Stomach smooth muscle (tissue), 2 donors: ENCODE measurements around the gene SLC28A3.

Source experiments
- H3K27ac ChIP-seq: one replicate; pipeline ENCODE4 v1.7.0; 2013; ENCODE audit warnings: mild to moderate bottlenecking, low read length, inconsistent platforms
- H3K27me3 ChIP-seq, 2 donors: one replicate each; pipeline ENCODE4 v1.7.0; 2013; ENCODE audit warnings: low read length in 2 of 2; ENCODE audit not compliant: insufficient read depth in 2 of 2, control insufficient read depth in 1 of 2
- H3K36me3 ChIP-seq, 2 donors: one replicate each; pipeline ENCODE4 v1.7.0; 2013; ENCODE audit warnings: low read length in 2 of 2; ENCODE audit not compliant: control insufficient read depth in 2 of 2, insufficient read depth in 2 of 2
- H3K4me1 ChIP-seq: one replicate; pipeline ENCODE4 v1.7.0; 2013; ENCODE audit warnings: low read length; ENCODE audit not compliant: control insufficient read depth, insufficient read depth
- H3K4me3 ChIP-seq, 2 donors: one replicate each; pipeline ENCODE4 v1.7.0; 2013; ENCODE audit warnings: low read length in 2 of 2
- H3K9ac ChIP-seq, 2 donors: one replicate each; pipeline ENCODE4 v1.7.0; 2013; ENCODE audit warnings: low read length in 2 of 2, mild to moderate bottlenecking in 1 of 2
- H3K9me3 ChIP-seq, 2 donors: one replicate each; pipeline ENCODE4 v1.7.0; 2013; ENCODE audit warnings: low read length in 2 of 2; ENCODE audit not compliant: control insufficient read depth in 2 of 2
- donor health status: healthy.
- donor health status: Pancreatic carcinoma.

SLC28A3 gene

DNA sequence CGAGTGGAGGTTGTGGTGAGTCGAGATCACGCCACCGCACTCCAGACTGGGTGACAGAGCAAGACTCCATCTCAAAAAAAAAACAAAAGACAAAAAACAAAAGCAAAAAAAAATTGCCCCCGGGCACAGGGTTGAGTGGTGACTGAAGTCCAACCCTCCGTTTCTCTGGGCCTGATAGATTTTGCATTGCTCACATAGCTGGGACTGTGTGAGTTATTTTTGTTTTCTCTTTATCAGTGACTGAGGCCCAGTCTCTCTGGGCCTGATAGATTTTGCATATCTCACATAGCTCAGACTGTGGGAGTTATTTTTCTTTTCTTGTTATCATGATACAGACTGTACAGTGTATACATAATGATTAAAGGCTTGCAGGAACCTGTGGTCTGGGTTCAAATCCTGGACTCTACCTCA is 2.6 kb upstream of the SLC28A3 start:
- Histone ChIP-seq H3K4me1 (no peaks in the 10 kb centered on the region), H3K27ac (no peak overlapping the region), H3K36me3 (no peaks in the 10 kb centered on the region), H3K9me3 (no peaks in the 10 kb centered on the region), H3K9ac (no peak overlapping the region), H3K27me3 (no peaks in the 10 kb centered on the region), H3K4me3 (no peak overlapping the region)

DNA sequence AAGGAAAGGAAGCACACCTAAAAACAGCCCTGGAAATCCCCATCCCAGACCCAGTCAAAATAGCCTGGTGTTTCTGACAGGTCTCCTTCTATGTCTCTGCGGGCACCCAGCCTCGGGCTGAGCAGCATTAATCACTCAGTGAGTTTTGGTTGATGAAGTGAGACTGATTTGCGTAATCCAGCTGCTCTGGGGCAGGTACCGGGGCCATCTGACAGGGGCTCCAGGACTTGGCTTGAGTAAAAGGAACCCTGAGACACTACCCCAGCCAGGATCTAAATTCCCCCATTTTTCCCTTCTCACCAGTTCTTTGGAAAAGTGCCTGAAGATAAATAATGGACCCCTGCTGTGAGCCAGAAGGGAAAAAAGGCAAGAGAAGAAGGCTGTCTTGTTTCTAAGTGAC is 596 bp downstream of the SLC28A3 start:
- H3K36me3 ChIP-seq = no peaks in the 10 kb centered on the region
- no peaks in the 10 kb centered on the region for H3K9me3 ChIP-seq
- H3K27me3 ChIP-seq = no peaks in the 10 kb centered on the region
- no peak overlapping the region for H3K9ac ChIP-seq
- H3K27ac ChIP-seq = no peak overlapping the region
- no peak overlapping the region for H3K4me3 ChIP-seq
- no peaks in the 10 kb centered on the region for H3K4me1 ChIP-seq

DNA sequence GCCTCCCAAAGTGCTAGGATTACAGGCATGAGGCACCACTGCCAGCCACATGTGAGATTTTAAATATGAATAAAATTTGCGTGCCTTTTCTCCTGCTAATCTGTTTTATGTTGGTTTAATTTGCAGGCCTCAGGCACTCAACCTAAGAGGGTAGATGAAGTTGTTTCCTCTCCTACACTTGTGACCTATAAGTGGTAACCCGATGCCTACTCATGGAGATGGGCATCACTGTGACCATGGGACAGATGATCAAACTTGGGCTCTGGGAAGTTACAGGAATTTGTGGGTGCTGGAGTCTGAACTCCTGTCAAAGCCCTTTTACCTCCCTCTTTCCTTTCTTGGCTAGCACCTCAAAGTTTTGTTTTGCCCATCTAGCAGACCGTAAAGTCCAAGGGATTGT is 1.1 kb downstream of the SLC28A3 start:
- H3K4me1 ChIP-seq = no peaks in the 10 kb centered on the region
- no peaks in the 10 kb centered on the region for H3K27me3 ChIP-seq
- no peaks in the 10 kb centered on the region for H3K36me3 ChIP-seq
- H3K9me3 ChIP-seq = no peaks in the 10 kb centered on the region
- H3K9ac ChIP-seq = no peak overlapping the region
- H3K27ac ChIP-seq = no peak overlapping the region
- no peak overlapping the region for H3K4me3 ChIP-seq

DNA sequence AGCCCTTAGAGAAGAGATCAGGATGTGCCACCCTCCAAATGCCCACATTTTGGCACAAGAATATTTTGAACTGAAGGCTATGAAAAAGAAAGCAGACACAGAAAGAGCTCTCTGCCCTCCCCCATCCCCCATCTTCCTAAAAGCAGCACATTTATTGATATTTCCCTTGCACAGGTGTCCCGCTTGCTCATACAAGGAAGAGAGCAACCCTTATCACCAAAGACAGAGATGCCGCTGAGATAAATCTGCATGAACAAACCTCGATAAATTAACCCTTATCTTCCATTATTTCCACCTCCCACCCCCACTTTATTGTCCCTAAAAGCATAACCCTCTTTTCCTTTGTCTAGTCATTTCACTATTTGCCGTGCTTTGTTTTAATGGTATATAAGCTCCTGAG is 1.8 kb downstream of the SLC28A3 start:
- H3K9me3 ChIP-seq = no peaks in the 10 kb centered on the region
- no peak overlapping the region for H3K27ac ChIP-seq
- no peaks in the 10 kb centered on the region for H3K36me3 ChIP-seq
- no peaks in the 10 kb centered on the region for H3K4me1 ChIP-seq
- no peaks in the 10 kb centered on the region for H3K27me3 ChIP-seq
- no peak overlapping the region for H3K9ac ChIP-seq
- no peak overlapping the region for H3K4me3 ChIP-seq

DNA sequence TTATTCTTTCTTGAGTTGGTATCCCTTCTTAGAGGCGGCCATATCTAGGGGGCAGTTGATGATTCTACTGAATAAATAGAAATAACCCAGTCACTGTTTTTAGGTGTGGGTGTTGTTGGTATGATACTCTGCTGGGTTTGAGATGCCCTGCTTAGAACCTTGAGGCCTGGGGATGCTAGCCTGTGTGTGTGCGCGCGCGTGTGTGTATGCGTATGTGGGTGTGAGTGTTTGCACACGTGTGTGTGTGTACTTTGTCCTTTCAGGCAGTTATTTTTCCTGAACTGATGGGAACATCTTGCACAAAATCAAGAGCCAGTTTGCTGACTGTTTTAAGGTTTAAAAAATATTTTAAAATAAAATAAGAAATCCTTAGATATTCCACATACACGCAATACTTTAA is 3.3 kb downstream of the SLC28A3 start:
- Histone ChIP-seq H3K9ac (no peak overlapping the region), H3K4me1 (no peaks in the 10 kb centered on the region), H3K36me3 (no peaks in the 10 kb centered on the region), H3K9me3 (no peaks in the 10 kb centered on the region), H3K27ac (no peak overlapping the region), H3K27me3 (no peaks in the 10 kb centered on the region), H3K4me3 (no peak overlapping the region)

DNA sequence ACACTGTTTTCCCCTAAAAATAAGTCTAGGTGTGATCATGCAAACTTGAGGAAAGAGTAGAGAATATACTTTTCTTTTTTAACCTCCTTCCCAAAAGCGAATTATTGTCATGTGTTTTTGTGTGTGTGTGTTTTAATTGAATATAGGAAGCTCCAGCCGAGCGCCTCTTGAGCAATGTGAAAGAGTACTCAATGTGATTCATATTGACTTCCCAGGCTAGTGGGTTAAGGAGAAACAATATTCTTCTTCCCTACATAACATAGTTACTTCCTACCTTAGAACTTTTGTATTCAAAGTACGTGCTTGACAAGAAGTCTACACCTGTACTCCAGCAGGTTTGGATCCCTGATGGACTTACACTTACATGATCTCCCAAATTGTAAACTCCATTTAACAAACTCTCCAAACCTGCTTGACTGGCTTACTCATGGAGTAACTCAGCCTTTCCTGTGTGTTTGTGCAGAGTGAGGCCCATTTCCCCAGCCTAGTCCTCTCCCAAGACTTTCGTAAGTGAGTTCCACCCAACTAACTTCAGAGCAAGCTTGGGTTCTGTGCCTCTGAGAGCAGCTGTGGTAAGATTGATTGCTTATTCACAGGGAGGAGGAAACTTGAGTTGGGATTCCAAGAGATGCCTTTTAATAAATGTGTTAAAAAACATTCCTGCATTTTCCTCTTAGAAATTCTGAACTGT is 9.3 kb downstream of the SLC28A3 start:
- no peaks in the 10 kb centered on the region for H3K4me1 ChIP-seq

DNA sequence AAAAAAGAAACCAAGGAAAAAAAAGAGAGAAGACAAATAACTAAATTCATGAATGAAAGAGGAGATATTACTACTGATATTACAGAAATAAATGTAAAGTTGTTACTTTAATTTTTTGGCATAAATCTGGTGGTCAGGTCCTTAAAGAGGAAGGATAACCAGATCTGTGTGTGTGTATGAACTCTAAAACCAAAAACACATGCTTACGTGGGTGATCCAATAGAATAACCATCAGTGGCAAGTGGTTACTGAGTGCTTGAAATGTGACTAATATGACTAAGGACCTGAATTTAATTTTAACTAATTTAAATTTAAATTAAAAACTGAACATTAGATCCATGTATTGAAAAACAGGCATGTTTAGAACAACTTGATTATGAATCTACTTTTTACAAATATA is 10.3 kb downstream of the SLC28A3 start:
- Histone ChIP-seq H3K9me3 (peaks cover 0 to 3% of the 10 kb centered on the region in 2 donors), H3K4me1 (no peaks in the 10 kb centered on the region), H3K27me3 (no peaks in the 10 kb centered on the region), H3K27ac (no peak overlapping the region), H3K4me3 (no peak overlapping the region), H3K9ac (no peak overlapping the region), H3K36me3 (no peaks in the 10 kb centered on the region)

More for the DNA sequence above, 9.3 kb downstream of the SLC28A3 start:
- peaks cover 0 to 3% of the 10 kb centered on the region in 2 donors for H3K9me3 ChIP-seq
- no peaks in the 10 kb centered on the region for H3K36me3 ChIP-seq
- no peak overlapping the region for H3K27ac ChIP-seq
- no peak overlapping the region for H3K9ac ChIP-seq
- H3K27me3 ChIP-seq = no peaks in the 10 kb centered on the region
- no peak overlapping the region for H3K4me3 ChIP-seq

DNA sequence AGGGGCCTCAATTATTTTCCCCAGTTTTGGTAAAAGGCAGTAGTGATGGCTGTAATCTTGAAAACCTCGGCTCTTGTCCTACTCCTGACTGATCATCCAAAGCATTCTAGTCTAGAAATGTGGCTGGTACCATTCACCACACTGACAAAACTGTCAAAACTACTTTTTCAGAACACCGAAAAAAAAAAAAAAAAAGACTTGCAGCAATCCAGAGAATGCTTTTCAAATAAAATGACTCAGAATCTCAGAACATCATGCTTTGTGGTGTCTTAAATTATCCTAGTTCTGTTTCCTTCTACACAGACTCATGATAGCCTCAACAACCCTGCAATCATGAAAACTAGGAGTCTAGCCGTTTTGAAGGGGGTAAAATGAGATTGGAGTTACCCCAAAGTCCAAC is 13.4 kb downstream of the SLC28A3 start:
- no peaks in the 10 kb centered on the region for H3K4me1 ChIP-seq
- no peak overlapping the region for H3K4me3 ChIP-seq
- peaks cover 0 to 3% of the 10 kb centered on the region in 2 donors for H3K9me3 ChIP-seq
- H3K36me3 ChIP-seq = no peaks in the 10 kb centered on the region
- no peak overlapping the region for H3K9ac ChIP-seq
- no peak overlapping the region for H3K27ac ChIP-seq
- no peaks in the 10 kb centered on the region for H3K27me3 ChIP-seq

DNA sequence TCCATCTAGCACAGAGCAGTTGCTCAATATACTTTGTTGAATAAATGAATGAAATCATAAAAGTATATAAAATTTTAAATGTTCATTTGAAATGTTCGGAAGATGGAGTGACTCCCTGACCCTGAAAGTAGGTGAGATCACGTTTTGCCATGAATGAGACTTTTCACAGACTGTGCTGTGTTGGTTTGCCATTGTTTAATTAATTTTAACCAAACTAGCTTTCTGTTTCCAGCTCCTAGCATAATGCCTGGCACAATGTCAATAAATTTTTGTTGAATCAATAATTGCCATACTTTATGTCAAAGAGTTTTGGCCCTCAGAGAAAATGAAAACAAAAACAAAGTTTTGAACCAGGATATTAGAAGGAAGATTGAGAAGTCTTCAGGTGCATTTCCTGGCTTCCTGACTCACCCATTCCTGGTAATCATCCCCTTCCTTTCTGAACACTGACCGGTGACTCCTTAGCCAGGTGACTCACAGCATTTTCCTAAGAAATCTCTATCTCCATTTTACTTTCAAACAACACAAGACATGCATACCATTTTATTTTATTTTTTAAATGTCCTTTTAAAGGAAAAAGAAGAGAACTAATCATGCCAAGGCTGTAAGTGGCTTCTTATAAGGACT is 15.1 kb downstream of the SLC28A3 start:
- H3K36me3 ChIP-seq = no peaks in the 10 kb centered on the region
- no peak overlapping the region for H3K27ac ChIP-seq
- no peaks in the 10 kb centered on the region for H3K4me1 ChIP-seq
- no peak overlapping the region for H3K4me3 ChIP-seq
- H3K9me3 ChIP-seq = peaks cover 0 to 3% of the 10 kb centered on the region in 2 donors
- no peaks in the 10 kb centered on the region for H3K27me3 ChIP-seq
- no peak overlapping the region for H3K9ac ChIP-seq

DNA sequence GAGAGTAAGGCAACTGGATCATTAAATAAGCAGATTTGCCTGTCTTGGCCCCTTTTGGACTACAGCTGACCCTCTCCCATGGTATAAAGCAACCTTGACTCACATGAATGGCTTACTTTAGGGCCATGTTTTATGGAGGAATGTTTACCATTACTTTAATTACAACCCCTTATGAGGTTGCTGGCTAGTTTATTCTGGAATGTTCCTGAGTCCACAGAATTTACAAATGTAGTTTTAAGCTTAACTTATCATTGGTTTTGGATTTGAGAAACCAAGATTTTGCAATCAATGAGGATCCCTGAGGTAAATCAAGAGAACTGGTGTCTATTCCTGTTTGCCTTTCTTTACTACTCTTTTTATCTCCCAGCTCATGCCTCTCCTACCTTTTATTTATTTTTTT is 15.7 kb downstream of the SLC28A3 start:
- Histone ChIP-seq H3K36me3 (no peaks in the 10 kb centered on the region), H3K27ac (no peak overlapping the region), H3K9me3 (peaks cover 0 to 3% of the 10 kb centered on the region in 2 donors), H3K4me3 (no peak overlapping the region), H3K27me3 (no peaks in the 10 kb centered on the region), H3K9ac (no peak overlapping the region), H3K4me1 (no peaks in the 10 kb centered on the region)

DNA sequence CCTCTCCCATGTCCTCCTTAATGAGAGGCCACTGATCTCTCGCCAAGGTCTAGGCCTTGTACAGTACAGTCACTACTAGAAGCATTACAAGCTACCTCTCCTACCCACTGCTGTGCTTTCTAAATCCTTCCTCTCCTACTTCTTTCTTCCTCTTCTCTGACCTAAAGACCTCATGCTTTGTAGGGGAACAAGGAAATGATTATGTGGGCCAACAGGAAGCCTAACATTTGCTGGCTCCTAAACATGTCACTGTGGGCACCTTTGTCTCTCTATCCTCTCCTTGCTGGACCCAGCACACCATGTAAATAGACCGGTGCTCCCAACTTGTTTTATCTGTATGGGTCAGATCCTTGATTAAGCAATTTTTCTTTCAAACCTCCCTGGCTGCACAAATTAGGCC is 16.7 kb downstream of the SLC28A3 start:
- no peak overlapping the region for H3K9ac ChIP-seq
- no peaks in the 10 kb centered on the region for H3K36me3 ChIP-seq
- peaks cover 0 to 3% of the 10 kb centered on the region in 2 donors for H3K9me3 ChIP-seq
- no peaks in the 10 kb centered on the region for H3K27me3 ChIP-seq
- no peak overlapping the region for H3K27ac ChIP-seq
- no peaks in the 10 kb centered on the region for H3K4me1 ChIP-seq
- H3K4me3 ChIP-seq = no peak overlapping the region
